Common myeloid progenitor, CD34-positive (primary cell): ENCODE data around the gene TPST2.
A peak's percentile ranks its signal among the peaks of the same experiment; 100 is the strongest.

ENCODE experiments used
- CTCF ChIA-PET: fragments of 350-600 bp; sonication (Branson Sonifier 250); formaldehyde crosslinking; loops from one replicate; lab custom pipeline; 2021; ENCODE audit warnings: antibody characterized with exemption; lab: Charles Lee
- POLR2A ChIA-PET: fragments of 350-600 bp; sonication (Branson Sonifier 250); formaldehyde crosslinking; loops from one replicate; lab custom pipeline; 2021; ENCODE audit warnings: antibody characterized with exemption; lab: Charles Lee
- DNase-seq, 3 donors: peaks; one replicate each; pipeline versions ENCODE4 v3.0.0 to v3.0.0-alpha.2; 2013
- H3K27ac ChIP-seq, 2 experiments: 1 replicate in 1 of 2; 2 replicates in 1 of 2; pipeline ENCODE4 v1.7.0; 2013; ENCODE audit warnings: inconsistent platforms in 2 of 2, low read length in 2 of 2, mild to moderate bottlenecking in 2 of 2, low read depth in 1 of 2, moderate library complexity in 1 of 2; ENCODE audit not compliant: severe bottlenecking in 2 of 2, insufficient read depth in 1 of 2, poor library complexity in 1 of 2
- H3K27me3 ChIP-seq, 5 experiments: replicated peaks in 2 of 5; 1 replicate in 3 of 5; 2 replicates in 2 of 5; pipeline versions ENCODE4 v1.6.1 to v1.7.0; 2013; ENCODE audit warnings: low read length in 4 of 5, mild to moderate bottlenecking in 2 of 5, moderate library complexity in 2 of 5, inconsistent platforms in 1 of 5; ENCODE audit not compliant: insufficient read depth in 5 of 5, control insufficient read depth in 4 of 5
- H3K36me3 ChIP-seq, 4 experiments: 1 replicate in 2 of 4; 2 replicates in 2 of 4; pipeline versions ENCODE4 v1.6.1 to v1.7.0; 2013; ENCODE audit warnings: low read length in 3 of 4, control low read depth in 1 of 4, mild to moderate bottlenecking in 1 of 4; ENCODE audit not compliant: control insufficient read depth in 4 of 4, insufficient read depth in 4 of 4
- H3K4me1 ChIP-seq, 4 experiments: 1 replicate in 3 of 4; 2 replicates in 1 of 4; pipeline versions ENCODE4 v1.6.1 to v1.7.1; 2013; ENCODE audit warnings: low read length in 3 of 4, mild to moderate bottlenecking in 3 of 4, control low read depth in 1 of 4, inconsistent platforms in 1 of 4, moderate library complexity in 1 of 4; ENCODE audit not compliant: control insufficient read depth in 4 of 4, insufficient read depth in 4 of 4; ENCODE audit errors: control extremely low read depth in 1 of 4
- H3K4me3 ChIP-seq, 7 experiments: 1 replicate in 4 of 7; 2 replicates in 3 of 7; pipeline versions ENCODE4 v1.5.1 to v1.7.0; 2013; ENCODE audit warnings: mild to moderate bottlenecking in 7 of 7, low read length in 6 of 7, moderate library complexity in 6 of 7, inconsistent platforms in 2 of 7, low read depth in 2 of 7, control low read depth in 1 of 7; ENCODE audit not compliant: insufficient read depth in 4 of 7, control insufficient read depth in 1 of 7; ENCODE audit errors: extremely low read depth in 1 of 7
- H3K9me3 ChIP-seq, 5 experiments: 1 replicate in 4 of 5; 2 replicates in 1 of 5; pipeline versions ENCODE4 v1.6.1 to v1.7.1; 2013; ENCODE audit warnings: low read length in 4 of 5, mild to moderate bottlenecking in 2 of 5, inconsistent platforms in 1 of 5, low read depth in 1 of 5, moderate library complexity in 1 of 5; ENCODE audit not compliant: control insufficient read depth in 4 of 5, insufficient read depth in 2 of 5; ENCODE audit errors: control extremely low read depth in 1 of 5
- WGBS: methylation state at CpG from one replicate; pipeline ENCODE4 v1.1.5; 2013; ENCODE audit not compliant: insufficient coverage; 5-methylcytosine and 5-hydroxymethylcytosine counted together

Gene TPST2

GRCh38 chr22:26481694-26482093 is 108.2 kb downstream of the TPST2 start:
- 92% methylated on average over 3 of the region's 4 CpGs for WGBS
- Histone ChIP-seq H3K4me3 (peak overlapping the region in 3 of 7 experiments; percentile 0 to 80 (median 20)), H3K36me3 (peaks cover 0 to 28% (median 6%) of the 10 kb centered on the region in 4 experiments), H3K27ac (peak overlapping the region; percentile 33 to 87), H3K27me3 (no peaks in the 10 kb centered on the region), H3K9me3 (no peaks in the 10 kb centered on the region), H3K4me1 (peaks cover 50 to 82% (median 72%) of the 10 kb centered on the region in 4 experiments)
- no peak for DNase-seq
- POLR2A ChIA-PET, result no interaction called here
- CTCF ChIA-PET, result interaction anchor here (0.6 to 2.1 kb wide), 5 partner anchors 11 to 182 kb away, joined by 3 to 7 read pairs (median 4); no protein-coding TSS in a partner anchor

GRCh38 chr22:26481112-26481693 is 108.7 kb downstream of the TPST2 start:
- H3K9me3 ChIP-seq, result no peaks in the 10 kb centered on the region
- CTCF ChIA-PET, result interaction anchor here (0.6 to 1.8 kb wide), 4 partner anchors 20 to 183 kb away, joined by 3 to 7 read pairs (median 4); no protein-coding TSS in a partner anchor
- POLR2A ChIA-PET, result no interaction called here
- 93% methylated on average over 4 of the region's 6 CpGs for WGBS
- H3K4me1 ChIP-seq, result peaks cover 50 to 86% (median 74%) of the 10 kb centered on the region in 4 experiments
- peak overlapping the region in 3 of 7 experiments; percentile 20 to 80 (median 56) for H3K4me3 ChIP-seq
- H3K27ac ChIP-seq, result peak overlapping the region; percentile 59 to 87
- H3K27me3 ChIP-seq, result no peaks in the 10 kb centered on the region
- no peak for DNase-seq
- H3K36me3 ChIP-seq, result peaks cover 0 to 30% (median 8%) of the 10 kb centered on the region in 4 experiments

GRCh38 chr22:26480611-26480932 is 109.4 kb downstream of the TPST2 start:
- Histone ChIP-seq H3K27ac (peak overlapping the region; percentile 59 to 87), H3K36me3 (peaks cover 0 to 29% (median 11%) of the 10 kb centered on the region in 4 experiments), H3K4me1 (peaks cover 48 to 84% (median 72%) of the 10 kb centered on the region in 4 experiments), H3K4me3 (peak overlapping the region in 5 of 7 experiments; percentile 15 to 75 (median 56)), H3K27me3 (no peaks in the 10 kb centered on the region), H3K9me3 (no peaks in the 10 kb centered on the region)
- ChIA-PET CTCF (interaction anchor here (1.3 kb wide), 1 partner anchor 116 kb away, joined by 3 read pairs; no protein-coding TSS in a partner anchor), POLR2A (no interaction called here)
- no peak for DNase-seq
- no CpG with 5 or more reads among the region's 2 CpGs for WGBS

- ChIA-PET POLR2A (interaction anchor here (0.8 kb wide), 1 partner anchor 117 kb away, joined by 3 read pairs; no protein-coding TSS in a partner anchor), CTCF (interaction anchor here (0.7 to 1.6 kb wide), 7 partner anchors 14 to 161 kb away, joined by 3 to 7 read pairs (median 3); no protein-coding TSS in a partner anchor)
- H3K4me3 ChIP-seq, result peak overlapping the region in 6 of 7 experiments; percentile 39 to 75 (median 58)
- H3K9me3 ChIP-seq, result no peaks in the 10 kb centered on the region
- H3K27ac ChIP-seq, result peak overlapping the region; percentile 59 to 87
- peaks cover 46 to 78% (median 71%) of the 10 kb centered on the region in 4 experiments for H3K4me1 ChIP-seq
- 52% methylated on average over 8 of the region's 12 CpGs for WGBS
- no peaks in the 10 kb centered on the region for H3K27me3 ChIP-seq
- DNase-seq, result peak; percentile 39 to 79 (median 64)
- peaks cover 0 to 30% (median 13%) of the 10 kb centered on the region in 4 experiments for H3K36me3 ChIP-seq
Measured at GRCh38 chr22:26479792-26480610, 109.9 kb downstream of the TPST2 start.

GRCh38 chr22:26479043-26479791 is 110.7 kb downstream of the TPST2 start:
- POLR2A ChIA-PET, result interaction anchor here (0.6 to 0.8 kb wide), 2 partner anchors 13 to 118 kb away, joined by 3 to 4 read pairs; no protein-coding TSS in a partner anchor

GRCh38 chr22:26477341-26477731 is 112.6 kb downstream of the TPST2 start:
- POLR2A ChIA-PET, result no interaction called here
- Histone ChIP-seq H3K4me3 (peak overlapping the region in 2 of 7 experiments; percentile 0 to 6), H3K4me1 (peaks cover 34 to 63% (median 55%) of the 10 kb centered on the region in 4 experiments), H3K9me3 (no peaks in the 10 kb centered on the region), H3K36me3 (peaks cover 10 to 47% (median 31%) of the 10 kb centered on the region in 4 experiments), H3K27me3 (no peaks in the 10 kb centered on the region), H3K27ac (peak overlapping the region in 1 of 2 experiments; percentile 20)
- no peak for DNase-seq
- CTCF ChIA-PET, result interaction anchor here (1.6 kb wide), 1 partner anchor 16 kb away, joined by 5 read pairs; no protein-coding TSS in a partner anchor
- 43% methylated on average over 4 of the region's 4 CpGs for WGBS

More at GRCh38 chr22:26479043-26479791, 110.7 kb downstream of the TPST2 start:
- 6% methylated on average over 7 of the region's 12 CpGs for WGBS
- Histone ChIP-seq H3K4me3 (peak overlapping the region in 6 of 7 experiments; percentile 39 to 75 (median 58)), H3K9me3 (no peaks in the 10 kb centered on the region), H3K27ac (peak overlapping the region; percentile 59 to 87), H3K36me3 (peaks cover 0 to 32% (median 16%) of the 10 kb centered on the region in 4 experiments), H3K4me1 (peaks cover 41 to 74% (median 65%) of the 10 kb centered on the region in 4 experiments), H3K27me3 (no peaks in the 10 kb centered on the region)
- DNase-seq, result peak; percentile 70 to 93 (median 88)
- CTCF ChIA-PET, result interaction anchor here (0.7 to 1.6 kb wide), 8 partner anchors 13 to 162 kb away, joined by 3 to 7 read pairs (median 4); no protein-coding TSS in a partner anchor
